GM06990 (cell line): ENCODE measurements around the gene MCTP1.
A peak's percentile ranks its signal among the peaks of the same experiment; 100 is the strongest.

Source experiments
- DNase-seq: peaks from one replicate; pipeline ENCODE4 v3.0.0-alpha.2; 2011; ENCODE audit not compliant: insufficient read length; ENCODE audit errors: extremely low read depth
- H3K27me3 ChIP-seq: replicated peaks from 2 replicates; pipeline ENCODE4 v1.6.0; 2011; ENCODE audit warnings: low read length; ENCODE audit not compliant: control insufficient read depth, insufficient read depth
- H3K36me3 ChIP-seq: 2 replicates; pipeline ENCODE4 v1.5.1; 2011; ENCODE audit warnings: low read length; ENCODE audit not compliant: control insufficient read depth, insufficient read depth
- H3K4me3 ChIP-seq: replicated peaks from 2 replicates; pipeline ENCODE4 v1.5.1; 2011; ENCODE audit warnings: low read depth, mild to moderate bottlenecking, control low read depth, low read length
- TF ChIP-seq, protein P1 (sequence below): IDR thresholded peaks from 2 replicates; pipeline ENCODE4 v1.5.1; 2011; ENCODE audit warnings: low read length, control low read depth, mild to moderate bottlenecking, inconsistent platforms; ENCODE audit not compliant: insufficient read depth, poor library complexity, severe bottlenecking

Gene MCTP1

DNA sequence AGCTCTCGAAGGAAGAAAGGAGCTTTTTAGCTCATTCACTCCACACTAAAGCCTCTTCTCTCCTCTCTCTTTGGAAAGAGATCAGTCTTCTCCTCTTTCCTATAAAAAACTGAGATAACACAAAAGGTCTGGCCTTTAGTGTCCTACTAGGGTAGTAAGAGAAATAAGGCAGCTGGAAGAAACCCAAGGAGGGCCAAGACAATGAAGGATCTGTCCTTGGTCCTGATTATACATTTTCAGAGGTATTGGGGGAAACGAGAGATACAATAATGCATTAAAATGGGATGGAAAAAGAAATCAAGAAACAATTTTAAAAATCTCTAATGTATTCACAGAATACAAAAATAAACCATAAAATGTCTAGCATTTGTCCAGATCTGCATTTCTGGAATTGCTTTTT is 482.4 kb downstream of the MCTP1 start:
- Histone ChIP-seq H3K27me3 (no peaks in the 10 kb centered on the region; the same call in 1 of the 2 replicates), H3K4me3 (no peak overlapping the region), H3K36me3 (no peaks in the 10 kb centered on the region)
- TF ChIP-seq, protein P1, sequence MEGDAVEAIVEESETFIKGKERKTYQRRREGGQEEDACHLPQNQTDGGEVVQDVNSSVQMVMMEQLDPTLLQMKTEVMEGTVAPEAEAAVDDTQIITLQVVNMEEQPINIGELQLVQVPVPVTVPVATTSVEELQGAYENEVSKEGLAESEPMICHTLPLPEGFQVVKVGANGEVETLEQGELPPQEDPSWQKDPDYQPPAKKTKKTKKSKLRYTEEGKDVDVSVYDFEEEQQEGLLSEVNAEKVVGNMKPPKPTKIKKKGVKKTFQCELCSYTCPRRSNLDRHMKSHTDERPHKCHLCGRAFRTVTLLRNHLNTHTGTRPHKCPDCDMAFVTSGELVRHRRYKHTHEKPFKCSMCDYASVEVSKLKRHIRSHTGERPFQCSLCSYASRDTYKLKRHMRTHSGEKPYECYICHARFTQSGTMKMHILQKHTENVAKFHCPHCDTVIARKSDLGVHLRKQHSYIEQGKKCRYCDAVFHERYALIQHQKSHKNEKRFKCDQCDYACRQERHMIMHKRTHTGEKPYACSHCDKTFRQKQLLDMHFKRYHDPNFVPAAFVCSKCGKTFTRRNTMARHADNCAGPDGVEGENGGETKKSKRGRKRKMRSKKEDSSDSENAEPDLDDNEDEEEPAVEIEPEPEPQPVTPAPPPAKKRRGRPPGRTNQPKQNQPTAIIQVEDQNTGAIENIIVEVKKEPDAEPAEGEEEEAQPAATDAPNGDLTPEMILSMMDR, result no peak
- no peak for DNase-seq

DNA sequence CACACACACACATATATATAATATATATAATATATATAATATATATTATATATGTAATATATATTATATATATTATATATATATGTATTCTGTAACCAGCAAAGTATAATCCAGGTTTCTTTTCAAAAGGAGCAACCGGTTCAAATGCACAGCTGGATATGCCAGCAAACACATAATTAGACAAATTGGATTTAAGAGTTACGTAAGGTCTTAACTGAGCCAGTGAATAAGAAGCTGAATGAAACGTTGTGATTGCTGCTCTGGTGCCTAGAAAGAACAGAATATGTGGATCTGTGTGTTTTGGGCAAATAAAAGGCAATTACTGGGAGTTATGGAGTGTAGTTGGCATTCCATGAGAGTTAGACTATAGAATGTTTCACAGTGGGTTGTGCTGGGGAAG is 488.3 kb downstream of the MCTP1 start:
- no peak for DNase-seq
- no peak overlapping the region for H3K4me3 ChIP-seq

GRCh38 chr5:94793816-94794198 is 491.1 kb downstream of the MCTP1 start:
- DNase-seq, result peak; percentile 41
- H3K27me3 ChIP-seq, result no peaks in the 10 kb centered on the region
- TF ChIP-seq, protein P1, result no peak
- H3K36me3 ChIP-seq, result no peaks in the 10 kb centered on the region
- no peak overlapping the region for H3K4me3 ChIP-seq

More for the DNA sequence above, 488.3 kb downstream of the MCTP1 start:
- Histone ChIP-seq H3K36me3 (no peaks in the 10 kb centered on the region), H3K27me3 (no peaks in the 10 kb centered on the region; the same call in 1 of the 2 replicates)
- TF ChIP-seq, protein P1, result no peak

DNA sequence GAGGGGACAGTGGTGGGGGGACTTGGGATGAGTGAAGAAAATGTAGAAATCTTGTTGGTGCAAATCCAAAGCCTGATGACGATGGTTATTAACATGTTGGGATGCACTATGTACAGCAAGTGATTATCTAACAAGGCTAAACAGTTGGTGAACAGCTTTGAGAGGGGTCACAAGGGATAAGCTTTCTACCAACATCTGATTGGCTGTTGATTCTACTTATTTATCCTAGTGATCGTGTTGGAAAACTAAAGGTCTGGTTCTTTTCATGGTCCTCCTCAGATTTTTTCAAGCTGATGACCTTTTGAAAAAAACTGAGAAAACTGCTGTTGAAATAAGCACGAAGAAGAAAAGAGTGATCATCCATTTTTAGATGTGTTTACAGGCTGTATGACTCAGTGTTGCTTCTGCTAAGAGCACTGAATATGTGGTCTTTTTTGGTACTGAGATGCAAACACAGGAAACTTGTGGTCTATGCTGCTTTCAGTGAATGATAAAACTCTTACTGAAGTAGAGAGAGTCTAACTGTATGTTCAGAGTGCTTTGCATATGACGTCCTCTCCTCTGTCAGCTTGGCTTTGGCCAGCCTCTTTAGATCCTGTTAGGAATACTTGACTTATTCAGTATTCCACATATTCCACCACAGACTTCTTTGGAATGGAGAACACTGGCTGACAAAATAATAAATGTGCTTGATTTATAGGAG is 491.6 kb downstream of the MCTP1 start:
- peak; percentile 74 for DNase-seq
- Histone ChIP-seq H3K27me3 (no peaks in the 10 kb centered on the region), H3K4me3 (no peak overlapping the region), H3K36me3 (no peaks in the 10 kb centered on the region)
- TF ChIP-seq, protein P1, result no peak

DNA sequence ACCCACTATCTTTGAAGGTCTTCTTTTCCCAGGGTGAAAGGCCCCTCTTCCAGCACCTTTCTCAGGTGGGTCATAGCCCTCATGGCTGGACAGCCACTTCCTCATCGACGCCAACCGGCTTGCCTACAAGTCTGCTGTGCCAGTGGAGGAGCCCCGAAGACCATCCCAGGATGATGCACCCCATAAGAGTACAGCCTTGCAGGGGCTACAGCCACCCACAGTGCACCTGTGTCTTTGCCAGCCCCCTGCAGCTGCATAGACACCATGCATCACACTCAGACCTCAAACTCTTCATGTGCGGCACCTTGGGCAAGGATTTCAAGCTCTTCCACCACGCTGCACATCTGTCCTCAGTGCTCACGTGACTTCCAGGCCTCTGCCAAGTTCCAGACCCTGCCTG is 493.1 kb downstream of the MCTP1 start:
- no peak overlapping the region for H3K4me3 ChIP-seq
- TF ChIP-seq, protein P1, result no peak
- DNase-seq, result peak; percentile 13
- H3K36me3 ChIP-seq, result no peaks in the 10 kb centered on the region
- no peaks in the 10 kb centered on the region for H3K27me3 ChIP-seq
